ENCODE data around the gene ECE2.

The ECE2 gene

GRCh38 chr3:184332370-184333090 lies 56.7 kb downstream of the ECE2 start:
- no peak for TF ChIP-seq CTCF (IDR thresholded peaks at IDR 0.05)
- no peak for DNase-seq (ENCODE audit: low spot score)
- Histone ChIP-seq H3K27ac (peak overlapping the region in 1 of 2 donors; percentile 18), H3K4me3 (no peak overlapping the region)

GRCh38 chr3:184333190-184333589 lies 57.4 kb downstream of the ECE2 start:
- H3K27ac ChIP-seq, result peak overlapping the region in 1 of 2 donors; percentile 18
- DNase-seq (ENCODE audit: low spot score), result no peak
- no peak for TF ChIP-seq CTCF (IDR thresholded peaks at IDR 0.05)
- no peak overlapping the region for H3K4me3 ChIP-seq

- TF ChIP-seq CTCF (IDR thresholded peaks at IDR 0.05), result no peak
- H3K4me3 ChIP-seq, result no peak overlapping the region
- no peak for DNase-seq (ENCODE audit: low spot score)
- H3K27ac ChIP-seq, result no peak overlapping the region
Measured at GRCh38 chr3:184333700-184334099, 57.9 kb downstream of the ECE2 start.

GRCh38 chr3:184334470-184335158 lies 58.8 kb downstream of the ECE2 start:
- Histone ChIP-seq H3K27ac (peak overlapping the region; percentile 44 to 96), H3K4me3 (no peak overlapping the region)
- no peak for DNase-seq (ENCODE audit: low spot score)
- no peak for TF ChIP-seq CTCF (IDR thresholded peaks at IDR 0.05)

GRCh38 chr3:184335291-184335660 lies 59.5 kb downstream of the ECE2 start:
- no peak for TF ChIP-seq CTCF (IDR thresholded peaks at IDR 0.05)
- DNase-seq (ENCODE audit: low spot score), result no peak
- Histone ChIP-seq H3K27ac (peak overlapping the region; percentile 96 to 98), H3K4me3 (peak overlapping the region; percentile 89)

- DNase-seq (ENCODE audit: low spot score), result peak; percentile 91
- Histone ChIP-seq H3K27ac (peak overlapping the region; percentile 96 to 98), H3K4me3 (peak overlapping the region; percentile 89)
- no peak for TF ChIP-seq CTCF (IDR thresholded peaks at IDR 0.05)
Measured at GRCh38 chr3:184335661-184336546, 60.1 kb downstream of the ECE2 start.

Measured in coronary artery (tissue), 2 donors.